ENCODE results near the gene CYP11A1.
A peak's percentile ranks its signal among the peaks of the same experiment; 100 is the strongest.

CYP11A1 gene

GRCh38 chr15:74320352-74321247, 46.8 kb downstream of the CYP11A1 start:
- DNase-seq (ENCODE audit: low read depth) = no peak

- no peak for DNase-seq (ENCODE audit: low read depth)
Observed at GRCh38 chr15:74319596-74320351, 47.7 kb downstream of the CYP11A1 start.

- DNase-seq (ENCODE audit: low read depth) = no peak
Observed at GRCh38 chr15:74319138-74319460, 48.3 kb downstream of the CYP11A1 start.

GRCh38 chr15:74318376-74319137, 48.9 kb downstream of the CYP11A1 start:
- no peak for DNase-seq (ENCODE audit: low read depth)

- peak; percentile 86 for DNase-seq (ENCODE audit: low read depth)
Observed at GRCh38 chr15:74317820-74318375, 49.5 kb downstream of the CYP11A1 start.

- no peak for DNase-seq (ENCODE audit: low read depth)
Observed at GRCh38 chr15:74316141-74316540, 51.3 kb downstream of the CYP11A1 start.

GRCh38 chr15:74315626-74316025, 51.8 kb downstream of the CYP11A1 start:
- no peak for DNase-seq (ENCODE audit: low read depth)

- no peak for DNase-seq (ENCODE audit: low read depth)
Observed at GRCh38 chr15:74314795-74315438, 52.5 kb downstream of the CYP11A1 start.

- DNase-seq (ENCODE audit: low read depth) = no peak
Observed at GRCh38 chr15:74313889-74314288, 53.6 kb downstream of the CYP11A1 start.

- no peak for DNase-seq (ENCODE audit: low read depth)
Observed at GRCh38 chr15:74312445-74313007, 54.9 kb downstream of the CYP11A1 start.

- no peak for DNase-seq (ENCODE audit: low read depth)
Observed at GRCh38 chr15:74311734-74312444, 55.6 kb downstream of the CYP11A1 start.

GRCh38 chr15:74307827-74308811, 59.3 kb downstream of the CYP11A1 start:
- DNase-seq (ENCODE audit: low read depth) = no peak

- no peak for DNase-seq (ENCODE audit: low read depth)
Observed at GRCh38 chr15:74306781-74307217, 60.6 kb downstream of the CYP11A1 start.

GRCh38 chr15:74305687-74306086, 61.8 kb downstream of the CYP11A1 start:
- DNase-seq (ENCODE audit: low read depth) = no peak

- no peak for DNase-seq (ENCODE audit: low read depth)
Observed at GRCh38 chr15:74304431-74304830, 63.0 kb downstream of the CYP11A1 start.

GRCh38 chr15:74303741-74304309, 63.6 kb downstream of the CYP11A1 start:
- no peak for DNase-seq (ENCODE audit: low read depth)

GRCh38 chr15:74302821-74303359, 64.6 kb downstream of the CYP11A1 start:
- DNase-seq (ENCODE audit: low read depth) = no peak

- no peak for DNase-seq (ENCODE audit: low read depth)
Observed at GRCh38 chr15:74301583-74302361, 65.7 kb downstream of the CYP11A1 start.

Data from HS-5 (cell line).